GM12875 (cell line): ENCODE results near the gene GNB4.

Source experiments
- H3K4me3 ChIP-seq: one replicate; pipeline ENCODE4 v1.5.1; 2011; ENCODE audit warnings: low read depth, low read length, control low read depth
- CTCF ChIP-seq: IDR thresholded peaks from 2 replicates; pipeline ENCODE4 v1.5.1; 2011; ENCODE audit warnings: low read depth, mild to moderate bottlenecking, control low read depth, inconsistent platforms, low read length, moderate library complexity, borderline replicate concordance; ENCODE audit not compliant: insufficient read depth

GNB4 gene

GRCh38 chr3:179410331-179410730, 40.9 kb downstream of the GNB4 start:
- no peak overlapping the region for H3K4me3 ChIP-seq
- 0 out of 2 replicates have a peak, but pooled peaks have one; percentile 11 for TF ChIP-seq CTCF

GRCh38 chr3:179404307-179404706, 47.0 kb downstream of the GNB4 start:
- H3K4me3 ChIP-seq, result no peak overlapping the region
- no peak for TF ChIP-seq CTCF

GRCh38 chr3:179402963-179403362, 48.3 kb downstream of the GNB4 start:
- TF ChIP-seq CTCF, result no peak
- no peak overlapping the region for H3K4me3 ChIP-seq

- H3K4me3 ChIP-seq, result no peak overlapping the region
- no peak for TF ChIP-seq CTCF
Measured at GRCh38 chr3:179401561-179401960, 49.7 kb downstream of the GNB4 start.

- TF ChIP-seq CTCF, result no peak
- no peak overlapping the region for H3K4me3 ChIP-seq
Measured at GRCh38 chr3:179398574-179399231, 52.6 kb downstream of the GNB4 start.

GRCh38 chr3:179391906-179392305, 59.4 kb downstream of the GNB4 start:
- no peak overlapping the region for H3K4me3 ChIP-seq
- TF ChIP-seq CTCF, result no peak

GRCh38 chr3:179376474-179376873, 74.8 kb downstream of the GNB4 start:
- no peak overlapping the region for H3K4me3 ChIP-seq
- no peak for TF ChIP-seq CTCF
